OCI-LY3 (cell line): ENCODE results near the gene LSR.

Source experiments
- CTCF ChIP-seq: fragments of 200-600, 300-600 bp; sonication (generic); IDR thresholded peaks from 2 replicates; pipeline ENCODE4 v1.5.1; 2014; ENCODE audit warnings: antibody characterized with exemption, low read length, low read depth
- EZH2phosphoT487 ChIP-seq: fragments of 200-600 bp; shearing (Covaris generic); IDR thresholded peaks from 2 replicates; pipeline ENCODE4 v1.6.1; 2018; ENCODE audit warnings: antibody characterized with exemption, mixed run types, low read depth

DNA sequence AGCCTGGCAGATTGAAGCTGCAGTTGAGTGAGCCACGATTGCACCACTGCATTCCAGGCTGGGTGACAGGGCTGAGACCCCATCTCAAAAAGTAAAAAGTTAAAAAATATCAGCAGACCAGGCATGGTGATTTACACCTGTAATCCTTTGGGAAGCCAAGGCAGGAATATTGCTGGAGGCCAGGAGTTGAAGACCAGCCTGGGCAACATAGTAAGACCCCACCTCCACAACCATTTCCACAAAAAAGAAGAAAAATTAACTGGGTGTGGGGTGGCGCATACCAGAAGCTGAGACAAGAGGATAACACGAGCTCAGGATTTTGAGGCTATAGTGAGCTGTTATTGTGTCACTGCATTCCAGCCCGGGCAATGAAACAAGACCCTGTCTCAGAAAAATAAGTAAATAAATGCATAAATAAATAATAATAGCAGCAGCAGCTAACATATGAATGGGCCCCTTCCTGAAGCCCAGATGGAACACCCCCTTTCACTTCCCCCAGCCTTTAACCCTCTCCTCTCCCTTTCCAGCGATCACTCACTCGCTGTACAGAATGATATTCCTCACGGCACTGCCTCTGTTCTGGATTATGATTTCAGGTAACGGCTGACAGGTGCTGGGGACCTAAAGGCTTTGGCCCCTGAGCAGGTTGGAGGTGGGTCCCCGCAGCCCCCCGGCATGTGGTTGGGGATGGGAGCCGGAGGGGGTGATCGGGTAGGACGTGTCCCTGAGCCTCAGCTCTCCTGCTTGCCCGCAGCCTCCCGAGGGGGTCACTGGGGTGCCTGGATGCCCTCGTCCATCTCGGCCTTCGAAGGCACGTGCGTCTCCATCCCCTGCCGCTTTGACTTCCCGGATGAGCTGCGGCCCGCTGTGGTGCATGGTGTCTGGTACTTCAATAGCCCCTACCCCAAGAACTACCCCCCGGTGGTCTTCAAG lies 46.3 kb downstream of the LSR start:
- TF ChIP-seq CTCF (no peak), EZH2phosphoT487 (no peak)
